Measurements from ENCODE around the gene ZBP1.

DNA sequence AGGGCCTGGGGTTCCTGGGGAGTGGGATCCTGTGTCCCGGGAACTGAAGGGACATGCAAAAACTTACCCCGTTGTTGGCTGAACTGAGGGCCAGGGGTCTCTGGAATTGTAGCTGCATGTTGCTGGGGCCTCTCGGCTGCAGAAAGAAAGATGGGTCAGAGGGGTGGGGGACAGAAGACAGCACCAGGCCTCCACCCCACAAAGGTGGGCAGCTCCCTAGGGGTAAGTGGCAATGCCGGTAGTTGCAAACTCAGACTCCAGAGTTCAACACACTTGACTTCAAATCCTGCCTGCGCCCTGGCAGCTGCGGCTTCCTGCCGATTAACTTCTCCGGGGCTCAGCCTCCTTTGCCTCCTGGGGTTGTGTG, 4.8 kb downstream of the ZBP1 start:
- TF ChIP-seq, protein P1, sequence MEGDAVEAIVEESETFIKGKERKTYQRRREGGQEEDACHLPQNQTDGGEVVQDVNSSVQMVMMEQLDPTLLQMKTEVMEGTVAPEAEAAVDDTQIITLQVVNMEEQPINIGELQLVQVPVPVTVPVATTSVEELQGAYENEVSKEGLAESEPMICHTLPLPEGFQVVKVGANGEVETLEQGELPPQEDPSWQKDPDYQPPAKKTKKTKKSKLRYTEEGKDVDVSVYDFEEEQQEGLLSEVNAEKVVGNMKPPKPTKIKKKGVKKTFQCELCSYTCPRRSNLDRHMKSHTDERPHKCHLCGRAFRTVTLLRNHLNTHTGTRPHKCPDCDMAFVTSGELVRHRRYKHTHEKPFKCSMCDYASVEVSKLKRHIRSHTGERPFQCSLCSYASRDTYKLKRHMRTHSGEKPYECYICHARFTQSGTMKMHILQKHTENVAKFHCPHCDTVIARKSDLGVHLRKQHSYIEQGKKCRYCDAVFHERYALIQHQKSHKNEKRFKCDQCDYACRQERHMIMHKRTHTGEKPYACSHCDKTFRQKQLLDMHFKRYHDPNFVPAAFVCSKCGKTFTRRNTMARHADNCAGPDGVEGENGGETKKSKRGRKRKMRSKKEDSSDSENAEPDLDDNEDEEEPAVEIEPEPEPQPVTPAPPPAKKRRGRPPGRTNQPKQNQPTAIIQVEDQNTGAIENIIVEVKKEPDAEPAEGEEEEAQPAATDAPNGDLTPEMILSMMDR (IDR thresholded peaks at IDR 0.05), result no peak
- TF ChIP-seq POLR2A (IDR thresholded peaks at IDR 0.05), result no peak
